ENCODE results near the gene BCL2L15.

The BCL2L15 gene

DNA sequence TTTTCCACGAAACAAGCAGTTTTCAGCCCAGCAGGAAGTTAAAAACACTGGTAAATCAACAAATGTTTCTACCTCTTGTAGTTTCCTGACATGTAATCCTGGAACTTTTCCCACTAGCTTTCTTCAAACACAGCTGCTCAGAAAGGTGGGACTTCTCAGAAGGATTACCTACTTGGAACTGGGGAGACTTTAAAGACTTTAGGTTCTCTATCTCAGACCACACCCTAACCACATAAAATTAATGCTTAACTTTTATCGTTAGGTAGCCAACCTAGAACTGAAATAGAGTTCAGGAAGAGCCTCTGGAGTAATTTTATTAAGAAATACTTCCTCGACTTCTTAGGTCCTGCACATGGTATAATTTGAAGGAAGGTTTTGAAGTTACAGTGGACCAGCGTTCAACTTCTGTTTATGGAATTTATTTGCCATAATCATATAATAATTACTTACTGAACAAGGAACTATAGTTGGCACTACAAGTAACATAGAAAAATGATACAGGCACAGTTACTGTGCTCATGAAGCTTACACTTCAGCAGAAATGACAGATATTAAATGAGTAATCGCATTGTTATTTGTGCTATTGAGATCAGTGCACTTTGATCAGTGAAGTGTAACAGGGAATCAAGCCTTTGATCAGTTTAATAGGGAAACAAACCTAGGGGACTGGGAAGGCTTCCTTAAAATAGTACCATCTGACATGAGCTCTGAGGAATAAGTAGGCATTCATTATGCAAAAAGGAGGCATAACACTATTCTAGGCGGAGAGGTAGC, at the start of gene BCL2L15:
BCL2L15 (minus strand) TSS at position 180 of the 774 bp plus-strand sequence. CDS start 206 bp downstream, outside the sequence.
- no peak for TF ChIP-seq CTCF (conservative IDR thresholded peaks at IDR 0.05; ENCODE audit: low read depth, low read length)
- peak; percentile 31 for DNase-seq (ENCODE audit: low read depth)
- no peak within 1 kb of the TSS for H3K4me3 ChIP-seq (ENCODE audit: low read length)

GRCh38 chr1:113937146-113937545, 49.8 kb upstream of the BCL2L15 start:
- no peak for TF ChIP-seq CTCF (conservative IDR thresholded peaks at IDR 0.05; ENCODE audit: low read depth, low read length)
- DNase-seq (ENCODE audit: low read depth), result no peak
- no peak overlapping the region for H3K4me3 ChIP-seq (ENCODE audit: low read length)

DNA sequence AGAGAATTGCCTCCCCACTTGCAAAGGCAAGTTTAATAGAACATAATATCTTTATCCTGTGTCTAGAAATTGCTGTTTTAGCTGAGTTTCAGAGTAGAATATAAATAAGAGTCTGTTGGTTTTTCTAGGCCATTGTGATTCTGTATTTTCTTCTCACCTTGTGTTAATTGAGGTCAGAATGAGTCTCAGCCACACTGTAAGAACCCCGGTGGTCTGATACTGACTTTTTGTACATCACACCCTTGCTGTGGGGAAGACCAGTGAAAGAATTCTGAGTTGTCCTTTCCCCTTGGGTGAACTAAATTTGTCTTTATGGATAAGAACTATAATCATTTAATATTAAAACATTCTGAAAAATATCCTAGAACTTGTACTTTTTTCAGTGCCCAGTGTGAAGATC, 48.6 kb upstream of the BCL2L15 start:
- no peak for DNase-seq (ENCODE audit: low read depth)
- no peak for TF ChIP-seq CTCF (conservative IDR thresholded peaks at IDR 0.05; ENCODE audit: low read depth, low read length)
- H3K4me3 ChIP-seq (ENCODE audit: low read length), result no peak overlapping the region

DNA sequence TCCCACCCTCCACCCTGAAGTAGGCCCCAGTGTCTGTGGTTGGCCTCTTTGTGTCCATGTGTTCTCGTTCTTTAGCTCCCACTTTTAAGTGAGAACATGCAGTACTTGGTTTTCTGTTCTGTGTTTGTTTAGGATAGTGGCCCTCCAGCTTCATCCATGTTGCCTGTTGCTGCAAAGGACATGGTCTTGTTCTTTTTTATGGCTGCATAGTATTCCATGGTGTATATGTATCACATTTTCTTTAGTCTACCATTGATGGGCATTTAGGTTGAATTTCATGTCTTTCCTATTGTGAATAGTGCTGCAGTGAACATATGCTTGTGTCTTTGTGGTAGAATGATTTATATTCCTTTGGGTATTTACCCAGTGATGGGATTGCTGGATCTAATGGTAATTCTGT, 47.8 kb upstream of the BCL2L15 start:
- no peak overlapping the region for H3K4me3 ChIP-seq (ENCODE audit: low read length)
- no peak for TF ChIP-seq CTCF (conservative IDR thresholded peaks at IDR 0.05; ENCODE audit: low read depth, low read length)
- DNase-seq (ENCODE audit: low read depth), result no peak

GRCh38 chr1:113934511-113935055, 47.2 kb upstream of the BCL2L15 start:
- no peak for DNase-seq (ENCODE audit: low read depth)
- no peak for TF ChIP-seq CTCF (conservative IDR thresholded peaks at IDR 0.05; ENCODE audit: low read depth, low read length)
- H3K4me3 ChIP-seq (ENCODE audit: low read length), result no peak overlapping the region

- no peak for DNase-seq (ENCODE audit: low read depth)
- no peak overlapping the region for H3K4me3 ChIP-seq (ENCODE audit: low read length)
- no peak for TF ChIP-seq CTCF (conservative IDR thresholded peaks at IDR 0.05; ENCODE audit: low read depth, low read length)
Observed at GRCh38 chr1:113934006-113934405, 46.6 kb upstream of the BCL2L15 start.

DNA sequence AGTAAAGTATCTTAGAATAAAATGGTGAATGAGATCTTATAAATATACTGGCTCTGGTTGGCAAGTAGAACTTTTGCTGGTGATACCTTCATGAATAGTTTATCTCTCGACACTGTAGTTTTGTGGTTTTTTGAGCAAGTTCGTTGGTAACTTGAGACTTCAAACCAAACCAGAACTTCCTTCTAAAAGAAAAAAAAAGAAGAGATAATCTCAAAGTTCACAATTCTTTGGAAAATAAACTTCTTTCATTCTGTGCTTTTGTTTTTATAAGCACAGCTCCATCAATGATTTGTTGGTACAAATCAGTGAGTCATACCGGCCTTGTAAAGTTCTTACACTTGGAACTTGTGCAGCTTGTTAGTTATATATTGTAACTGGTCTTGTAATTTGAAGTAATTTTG, 44.1 kb upstream of the BCL2L15 start:
- no peak overlapping the region for H3K4me3 ChIP-seq (ENCODE audit: low read length)
- no peak for DNase-seq (ENCODE audit: low read depth)

More for the DNA sequence above, 44.1 kb upstream of the BCL2L15 start:
- no peak for TF ChIP-seq CTCF (conservative IDR thresholded peaks at IDR 0.05; ENCODE audit: low read depth, low read length)

Measured in retinal pigment epithelial cell (primary cell).